Endometrium (tissue), 2 donors: ENCODE data around the gene EPHB2.
"Not testable (repeated sequence)": the region's sequence is repeated elsewhere in the genome, so short reads cannot be mapped to it uniquely, and the experiment has no call there.

Experiments used
- FAIRE-seq: peaks from 2 replicates; lab custom pipeline; 2012; peaks lifted over from hg19 to GRCh38; lab: Jason Lieb, UNC
- donor health status: control.
- donor health status: control.

Gene EPHB2

GRCh38 chr1:22691031-22691753, 19.4 kb upstream of the EPHB2 start:
- no peak for FAIRE-seq

- no peak for FAIRE-seq
Measured at GRCh38 chr1:22694172-22694571, 16.5 kb upstream of the EPHB2 start.

- FAIRE-seq: no peak
Measured at GRCh38 chr1:22696610-22697009, 14.0 kb upstream of the EPHB2 start.

- no peak for FAIRE-seq
Measured at GRCh38 chr1:22697980-22698379, 12.7 kb upstream of the EPHB2 start.

- FAIRE-seq: no peak
Measured at GRCh38 chr1:22699681-22700520, 10.7 kb upstream of the EPHB2 start.

- no peak for FAIRE-seq
Measured at GRCh38 chr1:22702296-22703085, 8.1 kb upstream of the EPHB2 start.

GRCh38 chr1:22704440-22705067, 6.1 kb upstream of the EPHB2 start:
- no peak for FAIRE-seq

- no peak for FAIRE-seq
Measured at GRCh38 chr1:22705586-22705985, 5.1 kb upstream of the EPHB2 start.

- FAIRE-seq: not testable (repeated sequence)
Measured at GRCh38 chr1:22706100-22706499, 4.5 kb upstream of the EPHB2 start.

- FAIRE-seq: no peak
Measured at GRCh38 chr1:22708777-22709176, 1.9 kb upstream of the EPHB2 start.

GRCh38 chr1:22709227-22709626, 1.4 kb upstream of the EPHB2 start:
- FAIRE-seq: no peak

GRCh38 chr1:22709891-22710700, 543 bp upstream of the EPHB2 start:
- no peak for FAIRE-seq

GRCh38 chr1:22711071-22711470, 432 bp downstream of the EPHB2 start:
- FAIRE-seq: no peak

- no peak for FAIRE-seq
Measured at GRCh38 chr1:22711591-22712501, 1.2 kb downstream of the EPHB2 start.

GRCh38 chr1:22712502-22713271, 2.0 kb downstream of the EPHB2 start:
- no peak for FAIRE-seq

GRCh38 chr1:22714455-22714854, 3.8 kb downstream of the EPHB2 start:
- FAIRE-seq: no peak

GRCh38 chr1:22717037-22717760, 6.6 kb downstream of the EPHB2 start:
- FAIRE-seq: no peak

- no peak for FAIRE-seq
Measured at GRCh38 chr1:22721122-22721873, 10.7 kb downstream of the EPHB2 start.
